A375 (cell line): ENCODE results near the gene KLRC1. TPM values are rescaled to one million over a fixed set of nuclear protein-coding genes. Genes with fewer than 3 reads are reported as not detected.

ENCODE experiments used
- total RNA-seq: library from RNA; depleted of rRNA; stranded (reverse); fragments of >200 nt; shearing (Covaris generic); gene quantifications from 2 replicates; pipeline ENCODE4 v1.2.3, GENCODE V29; 2014; rRNA removed

KLRC1 gene
- not detected in 2 replicates for total RNA-seq

GRCh38 chr12:10453156-10453555 is at the start of gene KLRC1:
Gene KLRC1 (minus strand): TSS chr12:10453377. CDS start chr12:10451156, 2,221 bp downstream.

GRCh38 chr12:10435816-10436215 is 17.4 kb downstream of the KLRC1 start, which contains the start of gene KLRC2:
Gene KLRC2 (minus strand): TSS chr12:10436010. CDS start chr12:10435986, 24 bp downstream.

DNA sequence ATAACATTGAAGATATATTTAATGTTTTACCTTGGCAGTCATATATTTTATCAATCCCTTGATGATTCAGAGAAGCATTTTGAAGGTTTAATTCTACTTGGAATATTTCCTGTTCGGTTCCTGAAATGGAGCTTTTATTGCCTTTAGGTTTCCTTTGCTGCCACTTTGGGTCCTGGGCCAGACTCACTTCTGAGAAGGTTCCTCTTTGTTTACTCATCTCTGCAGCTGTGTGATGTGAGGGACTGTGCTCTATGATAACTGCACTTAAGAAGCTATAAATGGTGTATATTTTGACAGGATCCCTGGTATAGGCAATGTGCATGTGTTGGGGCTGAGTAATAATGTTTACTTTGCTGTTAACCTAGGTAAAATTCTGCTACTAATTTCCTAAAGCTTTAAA is 32.8 kb downstream of the KLRC1 start, which contains the start of gene KLRC3:
TSS of gene KLRC3 (minus strand) at position 262 of the 400 bp plus-strand sequence. CDS start at position 217, 45 bp downstream.

GRCh38 chr12:10409392-10409791 is 43.8 kb downstream of the KLRC1 start, which contains the start of gene KLRC4:
Gene KLRC4 (minus strand): TSS chr12:10409757. CDS start chr12:10409575, 182 bp downstream.

Other genes starting within 250 kb of the KLRC1 start
- 22.8 and 32.0 TPM in 2 replicates for gene GABARAPL1, start 240.5 kb downstream of the KLRC1 start, total RNA-seq
- not detected in 2 replicates for gene KLRD1, start 145.5 kb downstream of the KLRC1 start, total RNA-seq
- gene KLRK1, start 63.3 kb downstream of the KLRC1 start, total RNA-seq, result 0.21 and 0.98 TPM in 2 replicates
- not detected in 2 replicates for gene KLRC4, start 43.6 kb downstream of the KLRC1 start, total RNA-seq
- 0.60 TPM in 1 of 2 replicates, not detected in the other for gene KLRC3, start 32.8 kb downstream of the KLRC1 start, total RNA-seq
- 1.3 TPM in 1 of 2 replicates, not detected in the other for gene KLRC2, start 17.4 kb downstream of the KLRC1 start, total RNA-seq
- gene EIF2S3B, start 52.5 kb upstream of the KLRC1 start, total RNA-seq, result 0.57 and 2.8 TPM in 2 replicates
- gene MAGOHB, start 160.2 kb upstream of the KLRC1 start, total RNA-seq, result 81.4 and 111 TPM in 2 replicates
- gene STYK1, start 220.7 kb upstream of the KLRC1 start, total RNA-seq, result 0.29 and 0.87 TPM in 2 replicates